GM19239 (cell line): ENCODE data around the gene ZBTB7C.

Experiments used
- DNase-seq: peaks from one replicate; pipeline ENCODE4 v3.0.0; 2011; ENCODE audit warnings: low spot score; ENCODE audit not compliant: insufficient read length
- FAIRE-seq: peaks from 2 replicates; lab custom pipeline; 2011; peaks lifted over from hg19 to GRCh38; lab: Jason Lieb, UNC

Gene ZBTB7C

DNA sequence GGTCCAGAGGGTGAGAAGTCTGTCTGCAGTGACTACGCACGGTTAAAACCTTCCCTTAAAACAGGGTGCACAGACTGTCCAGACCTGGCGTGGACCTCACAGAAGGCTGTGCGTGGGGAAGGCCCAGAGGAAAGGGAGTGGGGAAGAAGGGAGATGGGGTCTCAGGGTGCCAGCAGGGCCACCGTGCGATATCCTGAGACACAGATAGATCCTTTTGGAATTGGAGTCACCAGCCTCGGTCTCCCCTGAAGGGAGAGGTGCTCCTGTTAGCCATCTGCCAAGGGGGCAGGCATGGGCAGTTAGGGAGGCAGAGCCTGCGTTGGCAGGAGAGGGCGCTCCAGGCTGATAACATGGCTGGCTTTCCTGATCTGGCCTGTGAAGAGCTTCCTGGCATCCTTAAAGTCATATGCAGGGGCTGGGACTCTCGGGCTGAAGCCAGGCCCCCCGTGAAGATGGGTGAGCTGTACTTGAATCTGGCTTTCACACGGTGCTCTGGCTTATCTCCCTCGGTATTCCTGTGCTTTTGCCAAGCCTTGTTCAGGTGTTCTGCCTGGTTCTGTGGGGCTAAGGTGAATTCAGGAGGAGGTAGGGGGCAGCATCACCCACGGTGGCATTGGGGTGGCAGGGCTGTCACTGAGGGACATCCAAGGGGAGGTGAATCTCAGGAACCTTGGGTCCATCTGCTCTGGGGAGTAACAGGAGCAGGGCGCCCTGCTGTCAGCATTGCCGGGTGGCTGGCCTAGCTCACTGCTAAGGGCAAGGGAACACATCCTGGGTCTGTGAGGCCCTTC, 371.5 kb downstream of the ZBTB7C start:
- FAIRE-seq (no peak), DNase-seq (no peak)

DNA sequence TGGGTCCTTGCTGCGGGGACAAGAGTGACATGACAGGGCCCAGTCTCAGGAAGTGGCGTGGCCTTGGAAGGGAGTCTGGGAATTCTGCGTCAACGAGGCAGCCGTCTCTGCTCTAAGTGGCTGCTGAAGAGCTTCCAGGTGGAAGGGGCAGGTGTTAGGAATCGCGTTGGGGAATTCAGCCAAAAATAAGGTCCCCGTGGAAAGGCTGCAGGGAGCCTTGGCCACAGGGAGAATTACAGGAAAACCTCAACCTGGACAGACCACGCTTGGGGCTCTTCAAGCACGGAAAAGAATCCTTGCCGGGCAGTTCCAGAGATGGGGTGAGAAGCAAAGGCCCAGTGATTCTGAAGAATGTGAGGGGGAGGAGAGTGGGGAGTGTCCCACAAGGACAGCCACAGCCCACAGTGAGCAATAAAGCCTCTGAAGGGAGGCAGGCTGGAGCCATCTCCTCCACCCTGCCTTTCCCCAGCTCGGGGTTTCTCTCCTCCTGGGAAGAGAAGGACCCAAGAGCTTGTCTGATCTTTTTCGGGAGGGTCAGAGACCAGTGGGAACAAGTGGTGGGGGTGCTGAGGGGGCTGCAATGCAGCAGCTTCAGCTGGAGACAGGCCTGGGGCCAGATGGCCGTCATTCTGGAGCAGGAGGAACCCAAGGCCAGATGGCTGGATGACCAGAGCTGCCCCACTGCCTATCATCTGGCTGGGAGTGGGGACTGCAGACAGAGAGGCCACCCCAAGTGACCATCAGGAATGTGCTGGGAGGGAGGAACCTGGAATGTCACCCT, 372.4 kb downstream of the ZBTB7C start:
- DNase-seq = no peak
- FAIRE-seq = no peak

DNA sequence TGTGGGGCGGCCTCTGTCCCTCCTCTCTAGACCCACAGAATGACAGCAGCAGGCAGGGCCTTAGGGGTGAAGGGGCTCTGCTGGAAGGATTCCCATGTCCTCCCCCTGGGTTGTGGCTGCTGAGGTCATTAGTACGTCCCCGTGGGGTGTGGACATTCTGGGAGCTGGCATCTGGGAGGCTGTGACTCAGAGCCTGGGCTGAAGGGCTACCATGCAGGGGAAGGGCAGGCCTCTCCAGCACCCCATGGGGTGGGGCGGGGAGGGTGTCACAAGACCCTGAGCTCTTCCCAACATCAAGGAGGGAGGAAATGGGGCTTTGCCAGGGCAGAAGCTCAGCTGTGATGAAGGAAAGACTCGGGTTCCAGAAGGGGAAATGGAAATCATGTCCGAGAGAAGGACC, 373.0 kb downstream of the ZBTB7C start:
- no peak for FAIRE-seq
- DNase-seq = no peak

DNA sequence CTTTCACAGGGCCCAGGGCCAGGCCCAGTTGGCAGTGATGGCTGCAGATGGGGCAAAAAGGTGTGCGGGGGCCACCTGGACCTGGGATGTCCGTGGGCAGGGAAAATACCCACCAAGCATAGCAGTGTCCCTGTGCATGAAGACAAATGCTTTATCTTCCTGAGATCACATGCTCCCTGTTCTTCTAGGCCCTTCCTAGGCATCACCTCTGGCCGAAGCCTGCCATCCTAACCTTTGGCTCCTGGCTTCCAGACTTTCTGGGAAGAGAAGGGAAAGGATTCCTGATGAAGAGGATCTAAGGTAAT, 373.7 kb downstream of the ZBTB7C start:
- no peak for FAIRE-seq
- no peak for DNase-seq

DNA sequence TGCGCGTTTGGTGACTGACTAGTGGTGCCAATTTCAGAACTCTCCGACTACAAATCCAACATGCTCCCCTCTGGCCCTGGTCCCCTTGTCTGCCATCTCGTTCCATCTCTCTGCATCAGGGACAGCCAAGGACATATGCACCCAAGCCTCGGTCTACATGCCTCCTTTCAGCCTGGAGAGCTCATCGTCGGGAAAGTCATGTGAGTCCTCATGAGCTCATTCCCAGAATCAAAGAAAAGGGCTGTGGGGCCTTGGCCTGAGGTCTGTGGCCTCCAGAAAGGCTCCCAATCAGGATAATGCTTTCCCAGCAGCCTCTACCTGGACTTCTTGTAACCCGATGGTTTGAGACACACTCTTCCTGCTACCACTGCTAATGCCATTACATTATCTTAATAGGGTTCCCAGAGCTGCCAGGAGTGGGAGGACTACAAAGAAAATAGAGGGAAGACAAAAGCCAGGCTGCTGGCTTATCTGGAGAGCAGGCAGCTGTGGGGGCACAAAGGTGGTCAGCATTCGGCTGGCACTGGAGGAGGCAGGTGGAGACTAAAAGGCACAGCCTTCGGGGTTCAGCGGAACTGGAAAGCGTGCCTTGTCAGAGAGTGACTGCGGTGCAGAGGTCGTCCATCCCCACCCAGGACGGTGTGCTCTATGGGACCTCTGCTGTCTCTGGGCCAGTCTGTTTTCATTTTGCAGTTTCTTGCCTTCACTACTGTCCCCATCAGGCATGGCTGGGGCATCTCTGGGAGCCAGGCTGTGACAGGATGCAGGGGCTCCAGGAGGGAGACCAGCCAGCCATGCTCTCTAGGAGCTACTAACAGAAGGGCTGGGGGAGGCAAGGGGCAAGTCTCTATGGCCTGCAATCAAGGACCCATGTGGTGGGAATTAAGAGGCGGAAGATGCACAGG, 374.3 kb downstream of the ZBTB7C start:
- FAIRE-seq = no peak
- DNase-seq = no peak

DNA sequence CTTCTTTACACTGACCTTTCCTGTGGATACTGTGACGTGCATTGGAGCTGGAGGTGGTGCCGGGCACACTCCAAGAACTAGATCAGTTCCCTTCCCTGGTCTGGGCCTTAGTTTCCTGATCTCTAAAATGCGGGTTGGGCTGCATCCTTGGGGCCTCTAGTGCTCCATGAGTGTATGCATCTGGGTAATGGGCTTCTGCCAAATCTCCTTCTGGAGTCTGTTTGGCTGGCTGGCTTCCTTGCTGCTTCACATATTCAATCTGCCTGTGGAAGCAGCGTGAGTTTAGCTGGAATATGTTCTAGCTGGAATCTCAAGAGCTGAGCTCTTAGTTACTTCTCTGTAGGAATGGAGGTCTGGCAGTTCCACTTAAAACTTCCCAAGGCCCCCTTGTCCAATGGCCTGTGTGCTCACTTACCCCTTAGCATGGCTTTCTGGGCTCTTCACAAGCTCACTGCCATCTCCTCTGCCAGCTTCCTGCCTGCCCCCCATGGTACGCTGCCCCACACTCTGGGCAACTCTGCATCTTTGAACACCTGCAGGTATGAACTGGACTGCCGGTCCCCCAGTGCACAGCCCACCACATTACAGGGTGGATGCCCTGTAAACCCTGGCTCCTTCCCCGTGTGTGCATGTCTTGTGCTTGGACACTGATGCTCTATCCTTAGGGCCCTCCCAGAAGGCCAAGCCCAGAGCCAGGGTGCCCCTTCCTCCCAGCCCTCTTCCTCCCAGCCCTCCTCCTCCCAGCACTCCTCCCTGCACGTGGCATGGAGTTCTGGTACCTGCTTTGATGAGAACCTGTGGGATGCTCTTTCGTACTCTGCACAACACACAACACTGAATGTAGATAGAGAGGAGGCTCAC, 375.2 kb downstream of the ZBTB7C start:
- no peak for FAIRE-seq
- no peak for DNase-seq

DNA sequence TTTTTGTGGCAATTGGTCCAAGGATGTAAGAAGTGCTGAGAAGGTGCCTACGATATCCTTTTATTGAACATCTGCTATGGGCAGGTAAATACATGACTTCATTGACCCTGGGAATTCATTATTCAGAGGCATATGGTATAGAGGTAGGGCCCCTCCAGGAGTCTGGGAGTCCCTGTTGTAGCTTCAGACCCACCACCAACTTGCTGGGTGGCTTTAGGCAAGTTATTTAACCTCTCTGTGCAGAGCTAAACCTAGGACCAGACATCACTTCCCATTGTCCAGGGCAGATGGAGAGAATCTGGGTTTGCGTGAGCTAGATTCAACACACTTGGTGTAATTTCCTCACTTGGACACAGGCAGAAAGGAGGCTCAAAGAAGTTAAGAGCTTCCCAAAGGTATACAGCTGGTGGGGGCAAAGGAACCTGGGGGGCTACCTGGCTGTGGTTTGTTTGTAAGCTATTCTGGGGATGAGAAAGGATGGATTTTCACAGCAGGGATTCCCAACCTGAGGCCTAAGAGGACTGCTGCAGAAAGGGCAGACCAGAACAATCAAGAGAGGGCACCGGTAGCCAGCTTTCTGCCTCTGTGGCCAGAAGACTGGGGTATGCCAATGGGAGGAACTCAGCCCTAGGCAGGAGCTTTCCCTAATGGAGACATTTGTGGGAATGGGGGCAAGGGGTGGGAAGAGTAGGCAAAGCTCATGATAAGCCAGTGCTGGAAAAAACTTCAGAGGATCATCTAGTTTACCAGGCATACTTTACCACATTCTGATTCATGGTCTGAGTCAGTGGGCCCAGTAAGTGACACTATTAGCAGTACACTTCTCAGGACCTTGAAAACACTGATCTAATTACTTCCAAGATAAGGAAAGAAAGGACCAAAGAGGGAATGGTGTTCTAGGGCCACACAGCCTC, 376.1 kb downstream of the ZBTB7C start:
- FAIRE-seq (no peak), DNase-seq (no peak)

DNA sequence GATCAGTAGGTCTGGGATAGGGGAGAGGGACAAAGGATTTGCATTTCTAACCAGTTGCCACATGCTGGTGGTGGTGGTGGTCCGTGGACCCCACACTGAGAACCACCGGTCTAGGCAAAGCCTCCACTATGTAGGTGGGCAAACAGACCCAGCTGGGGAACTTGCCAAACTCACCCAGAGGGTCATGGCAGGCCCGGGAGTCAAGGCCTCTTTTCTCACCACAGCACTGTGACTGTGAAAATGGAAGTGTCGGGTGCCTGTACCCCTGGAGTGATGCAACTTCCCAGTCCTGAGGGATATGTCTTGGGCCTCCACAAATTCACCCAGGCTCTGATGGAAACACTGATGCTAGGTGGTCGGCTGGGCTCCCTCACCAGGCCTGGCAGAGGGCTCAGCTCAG, 377.5 kb downstream of the ZBTB7C start:
- DNase-seq = no peak
- FAIRE-seq = no peak

DNA sequence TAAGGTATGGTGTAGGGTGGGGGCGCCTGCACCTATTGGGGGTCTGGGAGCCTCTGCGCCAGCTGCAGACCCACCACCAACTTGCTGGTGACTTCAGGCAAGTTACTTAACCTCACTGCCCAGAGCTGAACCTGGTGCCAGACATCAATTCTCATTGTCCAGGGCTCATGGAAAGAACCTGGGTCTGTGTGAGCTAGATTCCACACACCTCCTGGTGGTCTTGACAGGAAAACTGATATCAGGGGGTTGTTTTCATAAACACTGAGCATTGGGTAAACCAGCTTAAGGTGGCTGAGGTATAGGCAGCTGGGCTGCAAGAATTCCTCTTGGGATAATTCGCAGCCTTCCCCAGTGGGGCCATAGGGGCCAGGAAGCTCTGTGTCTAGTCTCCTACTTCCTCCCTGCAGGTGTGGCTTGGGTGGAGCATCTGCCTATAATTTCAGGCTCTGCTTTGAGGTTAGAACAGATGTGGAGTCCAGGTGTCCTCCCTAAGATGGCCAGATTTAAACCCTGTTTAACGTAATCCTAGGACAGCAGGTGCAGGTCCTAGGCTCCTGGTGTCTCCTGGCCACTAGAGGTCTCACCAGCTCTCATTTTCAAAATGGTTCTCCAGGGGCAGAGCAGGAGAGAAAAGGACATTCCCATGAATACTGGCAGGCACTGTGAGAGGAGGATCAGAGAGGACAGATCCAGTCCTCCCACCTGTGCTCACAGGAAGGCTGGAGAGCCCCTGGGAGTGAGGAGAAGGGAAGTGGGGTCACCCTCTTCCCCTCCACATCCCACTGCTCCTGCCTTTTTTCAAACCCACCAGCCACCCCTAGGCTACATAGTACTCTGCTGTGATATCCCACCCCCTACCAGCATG, 378.3 kb downstream of the ZBTB7C start:
- DNase-seq (peak; percentile 46), FAIRE-seq (peak; percentile 28)

DNA sequence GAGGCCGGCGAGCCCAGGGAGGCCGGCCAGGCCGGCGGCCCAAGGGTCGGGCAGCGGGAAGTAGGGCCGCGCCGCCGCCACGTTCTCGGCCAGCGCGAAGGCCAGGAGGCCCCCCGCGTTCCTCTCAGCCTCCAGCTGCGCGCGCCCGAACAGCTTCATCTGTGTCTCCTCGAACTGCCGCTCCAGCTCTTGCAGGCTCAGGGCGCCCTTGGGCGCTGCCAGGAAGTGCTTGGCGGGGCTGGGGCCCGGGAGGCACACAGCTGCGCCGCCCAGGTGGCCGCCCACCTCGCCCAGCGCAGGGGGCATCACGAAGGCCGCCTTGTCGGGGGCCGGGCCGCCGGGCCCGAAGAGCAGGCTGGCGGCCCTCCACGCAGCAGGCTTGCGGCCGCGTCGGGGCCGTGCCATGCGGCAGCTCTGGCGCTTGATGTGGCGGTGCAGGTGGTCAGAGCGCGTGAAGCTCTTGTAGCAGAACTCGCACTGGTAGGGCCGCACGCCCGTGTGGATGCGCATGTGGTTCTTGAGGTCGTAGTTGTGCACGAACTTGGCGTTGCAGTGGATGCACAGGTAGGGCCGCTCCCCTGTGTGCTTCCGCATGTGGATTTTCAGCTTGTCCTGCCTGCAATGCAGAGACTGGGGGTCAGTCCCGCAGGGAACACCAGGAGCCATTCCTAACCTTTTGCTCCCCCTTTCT, 379.7 kb downstream of the ZBTB7C start:
- FAIRE-seq (no peak), DNase-seq (no peak)

DNA sequence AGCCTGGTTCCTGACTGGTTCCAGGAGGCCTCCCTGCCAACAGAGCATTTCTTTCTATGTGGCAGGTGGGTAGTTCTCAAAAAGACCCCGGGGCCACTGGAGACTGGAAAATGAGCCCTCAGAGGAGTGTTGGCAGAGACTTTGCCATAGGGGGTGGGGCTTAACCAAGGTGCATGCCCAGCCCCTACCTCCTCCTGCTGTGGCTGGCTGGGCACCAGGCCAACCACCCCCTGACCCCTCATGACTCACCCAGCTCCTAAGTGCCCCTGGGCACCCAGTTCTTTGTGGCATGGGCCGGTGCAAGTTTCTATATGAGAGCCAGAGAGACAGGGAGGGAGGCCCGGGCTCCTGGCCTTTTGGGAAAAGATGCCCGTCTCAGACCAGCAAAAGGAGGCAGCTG, 380.5 kb downstream of the ZBTB7C start:
- FAIRE-seq = no peak
- DNase-seq = no peak

DNA sequence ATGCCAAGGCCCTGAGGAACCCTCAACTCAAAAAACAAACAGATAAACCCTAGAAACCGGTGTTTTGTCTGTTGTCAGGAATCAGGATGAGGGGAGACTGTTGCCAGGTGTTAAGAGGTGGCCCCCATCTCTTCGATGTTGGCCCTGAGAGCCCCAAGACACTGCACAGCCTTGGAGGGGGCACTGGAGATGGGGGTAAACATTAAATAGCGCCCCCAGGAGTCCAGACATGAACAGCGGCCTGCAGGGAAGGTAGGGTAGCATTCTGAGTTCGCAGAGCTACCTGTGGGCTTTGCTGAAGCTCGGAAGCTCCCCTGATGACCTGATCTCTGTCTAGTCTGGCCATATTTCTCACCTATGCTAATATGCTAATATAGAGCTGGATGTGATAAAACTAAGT, 381.1 kb downstream of the ZBTB7C start:
- FAIRE-seq (no peak), DNase-seq (no peak)

DNA sequence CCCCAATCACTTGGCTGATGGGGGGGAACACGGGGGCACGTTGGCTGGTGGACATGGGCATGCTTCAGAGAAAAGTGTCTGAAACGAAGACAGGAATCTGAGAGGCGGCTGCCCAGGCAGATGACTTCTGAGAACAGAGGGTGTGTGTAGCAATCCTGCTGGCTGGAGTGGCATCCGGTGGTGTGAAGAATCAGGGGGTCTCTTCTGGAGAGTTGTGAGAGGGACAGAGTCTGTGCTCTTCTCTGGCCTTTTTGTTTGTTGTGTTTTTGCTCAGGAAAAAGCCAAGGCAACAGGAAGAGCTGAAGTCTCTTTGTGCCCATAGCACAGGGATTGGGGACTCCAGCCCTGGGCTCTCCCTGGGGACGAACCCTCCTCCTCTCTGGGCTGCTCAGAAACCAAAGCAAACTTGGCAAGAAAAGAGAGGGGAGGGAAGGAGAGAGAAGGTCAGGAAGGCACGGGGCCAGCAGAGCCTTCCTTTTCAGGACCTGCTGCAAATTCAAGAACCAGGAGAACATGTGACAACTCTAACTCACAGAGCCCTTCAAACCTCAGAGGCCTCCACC, 381.7 kb downstream of the ZBTB7C start:
- no peak for FAIRE-seq

DNA sequence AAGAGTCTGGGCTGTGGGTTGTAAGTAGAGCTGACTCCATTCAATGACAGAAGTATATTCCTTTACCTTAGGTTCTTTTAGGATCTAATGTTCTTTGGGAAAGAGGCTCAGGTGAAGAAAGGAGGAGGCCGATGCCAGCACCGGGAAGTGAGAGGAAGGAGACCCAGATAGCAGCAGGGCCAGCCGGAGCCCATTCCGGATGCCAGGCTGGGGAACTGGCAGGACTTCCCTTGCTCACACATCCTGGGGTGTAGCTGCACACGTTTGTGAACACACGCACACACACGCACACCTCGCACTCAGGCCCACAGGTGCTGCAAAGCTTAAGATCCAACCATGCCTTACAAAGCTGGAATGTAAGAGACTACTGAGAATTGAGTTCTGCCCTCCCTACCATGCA, 383.0 kb downstream of the ZBTB7C start:
- FAIRE-seq (no peak), DNase-seq (no peak)

More for the DNA sequence above, 381.7 kb downstream of the ZBTB7C start:
- no peak for DNase-seq

DNA sequence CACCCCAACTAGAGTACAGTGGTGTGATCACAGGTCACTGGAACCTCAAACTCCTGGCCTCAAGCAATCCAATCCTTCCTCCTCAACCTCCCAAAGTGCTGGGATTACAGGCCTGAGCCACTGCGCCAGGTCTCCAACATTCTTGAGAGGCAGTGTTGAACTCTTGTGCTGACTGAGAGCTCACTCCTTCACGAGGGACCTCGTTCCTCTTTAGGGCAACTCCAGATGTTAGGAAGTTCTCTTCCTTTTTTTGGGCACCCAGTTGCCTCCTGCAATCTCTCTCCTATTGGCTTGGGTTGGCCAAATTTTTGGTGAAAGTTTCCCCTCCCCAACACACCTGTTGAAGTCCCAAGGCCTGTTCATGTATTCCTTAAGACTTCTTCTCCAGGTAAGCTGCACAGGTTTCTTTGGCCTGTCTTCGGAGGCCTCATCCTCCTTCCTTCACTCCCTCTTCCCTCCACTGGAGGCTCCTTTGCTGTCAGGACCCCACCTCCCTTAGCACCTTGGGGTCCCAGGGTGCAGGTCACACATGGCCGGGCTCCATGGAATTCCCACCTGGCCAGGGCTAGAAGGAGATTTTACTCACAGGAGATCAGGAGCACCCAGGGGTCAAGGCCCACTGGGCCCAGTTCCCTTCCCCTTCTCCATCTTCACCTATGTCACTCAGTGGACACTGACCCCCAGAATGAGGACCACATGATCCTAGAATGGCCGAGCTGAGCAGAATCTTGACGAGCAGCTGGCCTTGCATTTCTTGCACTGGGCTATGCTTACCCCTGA, 384.1 kb downstream of the ZBTB7C start:
- DNase-seq = no peak
- FAIRE-seq = no peak

DNA sequence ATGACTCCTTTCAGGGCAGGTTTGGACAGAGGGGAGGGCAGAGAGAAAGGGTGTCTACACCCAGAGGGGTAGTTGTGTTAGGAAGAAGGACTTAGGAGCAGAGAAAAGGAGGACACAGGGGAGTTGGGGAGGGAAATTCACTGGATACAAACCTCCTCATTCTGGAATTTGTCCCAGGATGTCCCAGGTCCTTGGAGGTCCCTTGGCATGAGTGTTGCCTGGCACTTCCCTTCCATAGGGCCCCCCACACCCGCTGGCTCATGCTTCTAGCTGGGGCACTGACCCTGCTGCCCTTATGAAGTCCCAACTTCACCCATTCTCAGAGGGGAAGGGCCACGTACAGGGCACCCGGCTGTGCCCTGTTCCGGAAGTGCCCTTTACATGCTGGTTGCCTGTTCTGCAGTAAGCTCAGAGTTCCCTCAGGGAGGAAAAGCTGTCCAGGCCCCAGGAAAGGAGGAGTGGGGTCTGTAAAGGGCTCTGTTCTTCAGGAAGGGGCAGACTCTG, 385.1 kb downstream of the ZBTB7C start:
- FAIRE-seq = no peak
- DNase-seq = no peak
